ENCODE data around the gene CFI. TPM values are rescaled to one million over a fixed set of nuclear protein-coding genes. Genes with fewer than 3 reads are reported as not detected.

CFI gene
- total RNA-seq, 4 donors from 2014 or later, result 6.8 to 19.5 (median 12.9) TPM

- WGBS, 2 donors (ENCODE audit: low coverage in 1 of 2), result 63% methylated on average over 2 of the region's 2 CpGs; no CpG with 5 or more reads in 1 of the 2 donors
- Histone ChIP-seq H3K36me3 (peaks cover 2 to 71% of the 10 kb centered on the region in 2 donors), H3K27me3 (no peaks in the 10 kb centered on the region), H3K27ac (no peak overlapping the region), H3K9me3 (no peaks in the 10 kb centered on the region), H3K4me3 (no peak overlapping the region), H3K4me1 (peaks cover 0 to 21% (median 8%) of the 10 kb centered on the region in 3 donors)
- ATAC-seq, result no peak
- TF ChIP-seq, protein P1, sequence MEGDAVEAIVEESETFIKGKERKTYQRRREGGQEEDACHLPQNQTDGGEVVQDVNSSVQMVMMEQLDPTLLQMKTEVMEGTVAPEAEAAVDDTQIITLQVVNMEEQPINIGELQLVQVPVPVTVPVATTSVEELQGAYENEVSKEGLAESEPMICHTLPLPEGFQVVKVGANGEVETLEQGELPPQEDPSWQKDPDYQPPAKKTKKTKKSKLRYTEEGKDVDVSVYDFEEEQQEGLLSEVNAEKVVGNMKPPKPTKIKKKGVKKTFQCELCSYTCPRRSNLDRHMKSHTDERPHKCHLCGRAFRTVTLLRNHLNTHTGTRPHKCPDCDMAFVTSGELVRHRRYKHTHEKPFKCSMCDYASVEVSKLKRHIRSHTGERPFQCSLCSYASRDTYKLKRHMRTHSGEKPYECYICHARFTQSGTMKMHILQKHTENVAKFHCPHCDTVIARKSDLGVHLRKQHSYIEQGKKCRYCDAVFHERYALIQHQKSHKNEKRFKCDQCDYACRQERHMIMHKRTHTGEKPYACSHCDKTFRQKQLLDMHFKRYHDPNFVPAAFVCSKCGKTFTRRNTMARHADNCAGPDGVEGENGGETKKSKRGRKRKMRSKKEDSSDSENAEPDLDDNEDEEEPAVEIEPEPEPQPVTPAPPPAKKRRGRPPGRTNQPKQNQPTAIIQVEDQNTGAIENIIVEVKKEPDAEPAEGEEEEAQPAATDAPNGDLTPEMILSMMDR (IDR thresholded peaks at IDR 0.05), result no peak
- TF ChIP-seq POLR2A (IDR thresholded peaks at IDR 0.05), result no peak
- TF ChIP-seq EP300 (IDR thresholded peaks at IDR 0.05), result no peak
- TF ChIP-seq POLR2AphosphoS5 (IDR thresholded peaks at IDR 0.05), result no peak
Measured at GRCh38 chr4:109820563-109820962, 18.8 kb upstream of the CFI start.

GRCh38 chr4:109818268-109818667 is 16.5 kb upstream of the CFI start:
- no peak for TF ChIP-seq POLR2A (IDR thresholded peaks at IDR 0.05)
- 87% methylated on average over 3 to 4 of the region's 4 CpGs for WGBS, 2 donors (ENCODE audit: low coverage in 1 of 2)
- no peaks in the 10 kb centered on the region for H3K27me3 ChIP-seq

GRCh38 chr4:109816894-109817293 is 15.1 kb upstream of the CFI start:
- H3K27me3 ChIP-seq, result no peaks in the 10 kb centered on the region
- peaks cover 0 to 34% of the 10 kb centered on the region in 2 donors for H3K36me3 ChIP-seq
- H3K27ac ChIP-seq, result no peak overlapping the region
- H3K4me1 ChIP-seq, result peaks cover 0 to 27% (median 8%) of the 10 kb centered on the region in 3 donors
- no peaks in the 10 kb centered on the region for H3K9me3 ChIP-seq
- H3K4me3 ChIP-seq, result no peak overlapping the region
- TF ChIP-seq, protein P1 (IDR thresholded peaks at IDR 0.05), result no peak
- TF ChIP-seq EP300 (IDR thresholded peaks at IDR 0.05) (no peak), POLR2AphosphoS5 (IDR thresholded peaks at IDR 0.05) (no peak), POLR2A (IDR thresholded peaks at IDR 0.05) (no peak)
- 60 to 71% methylated on average over 1 of the region's 1 CpG for WGBS, 2 donors (ENCODE audit: low coverage in 1 of 2)
- ATAC-seq, result no peak

More at GRCh38 chr4:109818268-109818667, 16.5 kb upstream of the CFI start:
- Histone ChIP-seq H3K36me3 (peaks cover 0 to 48% of the 10 kb centered on the region in 2 donors), H3K9me3 (no peaks in the 10 kb centered on the region), H3K4me1 (peaks cover 0 to 27% (median 8%) of the 10 kb centered on the region in 3 donors), H3K4me3 (no peak overlapping the region), H3K27ac (no peak overlapping the region)
- ATAC-seq, result no peak

DNA sequence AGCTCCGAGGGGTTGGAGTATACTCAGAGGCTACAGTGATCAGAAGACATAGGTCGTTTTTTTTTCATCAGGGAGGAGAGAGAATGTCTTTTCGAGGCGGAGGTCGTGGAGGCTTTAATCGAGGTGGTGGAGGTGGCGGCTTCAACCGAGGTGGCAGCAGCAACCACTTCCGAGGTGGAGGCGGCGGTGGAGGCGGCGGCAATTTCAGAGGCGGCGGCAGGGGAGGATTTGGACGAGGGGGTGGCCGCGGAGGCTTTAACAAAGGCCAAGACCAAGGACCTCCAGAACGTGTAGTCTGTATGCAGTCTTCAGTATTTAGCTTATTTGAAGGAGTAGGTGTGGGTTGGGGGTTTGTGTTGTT is 14.3 kb upstream of the CFI start:
- Histone ChIP-seq H3K36me3 (peaks cover 0 to 33% of the 10 kb centered on the region in 2 donors), H3K4me3 (peak overlapping the region; percentile 75 to 80), H3K4me1 (peaks cover 0 to 27% (median 8%) of the 10 kb centered on the region in 3 donors), H3K27me3 (no peaks in the 10 kb centered on the region), H3K27ac (peak overlapping the region in 3 of 4 donors; percentile 74 to 86 (median 85)), H3K9me3 (no peaks in the 10 kb centered on the region)
- TF ChIP-seq EP300 (IDR thresholded peaks at IDR 0.05), result no peak
- TF ChIP-seq, protein P1 (IDR thresholded peaks at IDR 0.05), result no peak
- no peak for TF ChIP-seq POLR2A (IDR thresholded peaks at IDR 0.05)
- TF ChIP-seq POLR2AphosphoS5 (IDR thresholded peaks at IDR 0.05), result no peak
- no peak for ATAC-seq
- 0 to 1% methylated on average over 1 to 19 of the region's 19 CpGs for WGBS, 2 donors (ENCODE audit: low coverage in 1 of 2)

- no peak for TF ChIP-seq EP300 (IDR thresholded peaks at IDR 0.05)
- TF ChIP-seq, protein P1 (IDR thresholded peaks at IDR 0.05), result no peak
- peak in 1 of 2 donors; percentile 31 for TF ChIP-seq POLR2A (IDR thresholded peaks at IDR 0.05)
- TF ChIP-seq POLR2AphosphoS5 (IDR thresholded peaks at IDR 0.05), result peak; percentile 66
- Histone ChIP-seq H3K27ac (peak within 1 kb of the TSS; percentile 55 to 86 (median 80)), H3K36me3 (peaks cover 0 to 27% of the 10 kb centered on the region in 2 donors), H3K4me3 (peak within 1 kb of the TSS; percentile 75 to 80), H3K27me3 (no peaks in the 10 kb centered on the region), H3K9me3 (no peaks in the 10 kb centered on the region), H3K4me1 (peaks cover 0 to 27% (median 8%) of the 10 kb centered on the region in 3 donors)
- peak; percentile 98 for ATAC-seq
- WGBS, 2 donors (ENCODE audit: low coverage in 1 of 2), result 0% methylated on average over 18 to 35 of the region's 53 CpGs
Measured at GRCh38 chr4:109815151-109816081, 13.6 kb upstream of the CFI start, which contains the start of gene GAR1. Gene GAR1 (plus strand): TSS chr4:109815762. CDS start chr4:109816165, 403 bp downstream.
